CD4-positive, alpha-beta T cell treated with Interleukin-15 for 1 hour (primary cell): Measurements from ENCODE around the gene TBC1D3H.
"Not testable (repeated sequence)": the region's sequence is repeated elsewhere in the genome, so short reads cannot be mapped to it uniquely, and the experiment has no call there.

Experiments used
- DNase-seq: peaks from one replicate; pipeline ENCODE4 v3.0.0-alpha.2; 2020

Gene TBC1D3H

GRCh38 chr17:36388385-36389245 lies at the start of gene TBC1D3H:
TSS of gene TBC1D3H (minus strand) at chr17:36388435. CDS start at chr17:36386895, 1,540 bp downstream.
- DNase-seq = not testable (repeated sequence)

DNA sequence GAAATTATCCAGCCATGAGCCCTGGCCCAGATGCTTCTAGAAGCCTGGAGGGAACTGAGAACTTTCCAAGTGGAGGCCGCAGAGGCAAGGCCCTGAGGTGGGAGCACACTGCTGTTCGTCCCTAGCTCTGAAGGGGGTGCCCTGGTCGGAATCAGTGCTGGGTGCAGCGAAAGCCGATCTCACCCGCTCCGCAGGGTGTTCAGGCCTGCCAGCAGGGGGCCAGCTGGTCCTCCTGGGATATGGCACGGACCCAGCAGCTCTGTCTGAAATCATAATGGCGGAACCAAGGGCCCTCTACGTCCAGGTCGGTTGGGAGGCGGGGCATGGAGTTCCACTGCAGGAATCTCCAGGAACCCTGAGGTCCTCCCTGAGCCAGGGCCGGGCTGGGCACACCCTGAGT lies 40.7 kb upstream of the TBC1D3H start:
- not testable (repeated sequence) for DNase-seq

DNA sequence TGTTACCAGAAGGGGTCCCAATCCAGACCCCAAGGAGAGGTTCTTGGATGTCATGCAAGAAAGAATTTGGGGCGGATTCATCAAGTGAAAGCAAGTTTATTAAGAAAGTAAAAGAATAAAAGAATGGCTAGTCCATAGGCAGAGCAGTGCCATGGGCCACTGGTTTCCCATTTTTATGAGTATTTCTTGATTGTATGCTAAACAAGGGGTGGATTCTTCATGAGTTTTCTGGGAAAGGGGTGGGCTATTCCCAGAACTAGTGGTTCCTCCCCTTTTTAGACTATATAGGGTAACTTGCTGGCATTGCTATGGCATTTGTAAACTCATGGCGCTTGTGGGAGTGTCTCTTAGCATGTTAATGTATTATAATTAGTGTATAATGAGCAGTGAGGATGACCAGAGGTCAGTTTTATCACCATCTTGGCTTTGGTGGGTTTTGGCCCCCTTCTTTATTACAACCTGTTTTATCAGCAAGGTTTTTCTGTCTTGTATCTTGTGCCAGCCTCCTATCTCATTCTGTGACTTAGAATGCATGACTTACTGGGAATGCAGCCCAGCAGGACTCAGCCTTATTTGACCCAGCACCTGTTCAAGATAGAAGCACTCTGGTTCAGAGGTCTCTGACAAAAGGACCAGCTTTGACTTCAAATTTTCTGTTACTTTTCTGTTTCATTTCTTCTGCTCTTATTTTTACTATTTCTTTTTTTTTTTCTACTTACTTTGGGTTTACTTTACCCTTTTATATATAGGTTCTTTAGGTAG lies 27.1 kb upstream of the TBC1D3H start:
- not testable (repeated sequence) for DNase-seq

DNA sequence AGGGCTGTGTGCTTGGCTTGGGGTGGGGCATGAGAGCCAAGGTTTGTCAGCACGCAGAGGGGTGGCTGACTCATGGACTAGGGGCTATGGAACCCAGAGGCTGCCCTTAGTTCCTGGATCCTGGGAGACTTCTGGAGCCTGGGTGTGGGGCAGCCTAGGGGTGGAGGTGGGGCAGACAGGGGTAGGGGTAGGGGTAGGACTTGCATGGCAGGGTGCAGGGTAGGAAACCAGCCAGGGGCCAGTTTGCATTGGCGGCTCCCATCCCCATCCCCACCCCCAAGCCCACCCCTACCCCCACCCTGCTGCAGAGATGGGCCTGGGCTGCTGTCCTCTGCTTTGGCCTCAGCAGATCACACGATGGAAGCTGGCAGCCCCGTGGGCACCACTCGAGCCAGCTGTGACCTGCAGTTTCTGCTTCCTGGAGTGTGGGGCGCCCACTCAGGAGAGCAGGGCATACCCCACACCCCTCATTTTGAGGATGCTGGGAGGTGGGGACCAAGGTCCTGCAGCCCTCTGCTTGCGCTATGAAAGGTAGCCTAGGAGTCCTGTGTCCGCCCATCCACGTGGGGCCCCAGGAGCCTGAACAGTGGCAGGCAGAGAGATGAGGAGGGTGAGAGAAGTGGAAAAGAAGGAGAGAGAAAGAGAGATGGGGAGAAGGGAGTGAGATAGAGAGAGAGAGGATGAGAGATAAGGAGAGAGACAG lies 2.9 kb upstream of the TBC1D3H start:
- not testable (repeated sequence) for DNase-seq

DNA sequence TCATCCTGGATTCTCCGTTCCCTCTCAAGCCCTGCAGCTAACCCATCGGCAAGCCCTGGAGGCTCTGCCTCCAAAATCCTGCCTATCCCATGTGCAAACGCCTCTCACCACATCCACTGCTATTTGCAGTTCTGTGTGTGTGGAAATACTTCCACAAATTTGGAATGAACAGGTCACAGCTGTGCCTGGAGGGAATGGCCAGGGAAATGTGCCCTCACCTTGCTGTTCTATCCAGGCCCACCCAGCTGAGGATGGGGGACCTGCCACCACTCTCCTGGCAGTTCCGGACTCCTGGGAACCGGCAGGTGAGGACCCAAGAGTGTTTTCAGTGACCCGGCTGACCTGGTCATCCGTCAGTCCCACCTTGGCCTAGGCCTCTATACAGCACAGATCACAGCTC lies 12.3 kb downstream of the TBC1D3H start:
- DNase-seq = not testable (repeated sequence)

DNA sequence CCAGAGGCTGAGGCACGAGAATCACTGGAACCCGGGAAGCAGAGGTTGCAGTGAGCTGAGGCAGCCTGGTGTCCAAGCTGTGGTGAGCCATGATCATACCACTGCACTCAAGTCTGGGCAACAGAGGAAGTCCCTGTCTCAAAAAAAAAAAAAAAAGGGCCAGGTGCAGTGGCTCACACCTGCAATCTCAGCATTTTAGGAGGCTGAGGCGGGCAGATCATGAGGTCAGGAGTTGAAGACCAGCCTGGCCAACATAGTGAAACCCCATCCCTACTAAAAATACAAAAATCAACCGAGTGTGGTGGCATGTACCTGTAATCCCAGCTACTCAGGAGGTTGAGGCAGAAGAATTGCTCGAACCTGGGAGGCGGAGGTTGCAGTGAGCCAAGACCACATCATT lies 25.7 kb downstream of the TBC1D3H start:
- DNase-seq = not testable (repeated sequence)
